ENCODE results near the gene ACAA1.

GRCh38 chr3:38155825-38156224 lies 18.9 kb upstream of the ACAA1 start:
- TF ChIP-seq CTCF (IDR thresholded peaks at IDR 0.05 in 2 of 3, conservative IDR thresholded peaks at IDR 0.05 in 1 of 3; ENCODE audit: borderline replicate concordance in 1 of 3, insufficient read depth in 1 of 3, low read depth in 2 of 3, low read length in 2 of 3) (no peak), SRF (IDR thresholded peaks at IDR 0.05; ENCODE audit: low read depth) (no peak), POLR2A (IDR thresholded peaks at IDR 0.05; ENCODE audit: borderline replicate concordance, extremely low read depth, insufficient read depth, insufficient read length) (no peak), POLR2AphosphoS5 (IDR thresholded peaks at IDR 0.05; ENCODE audit: low read depth, low read length) (no peak), ATF3 (IDR thresholded peaks at IDR 0.05) (no peak), YY1 (IDR thresholded peaks at IDR 0.05; ENCODE audit: extremely low read depth, insufficient replicate concordance, low read depth, low read length) (no peak)
